GM12801 (cell line): ENCODE results near the gene PROK2.

Source experiments
- TF ChIP-seq, protein P1 (sequence below): IDR thresholded peaks from one replicate; pipeline ENCODE4 v1.5.1; 2011; ENCODE audit warnings: control low read depth; ENCODE audit not compliant: insufficient read length; ENCODE audit errors: extremely low read depth

PROK2 gene

DNA sequence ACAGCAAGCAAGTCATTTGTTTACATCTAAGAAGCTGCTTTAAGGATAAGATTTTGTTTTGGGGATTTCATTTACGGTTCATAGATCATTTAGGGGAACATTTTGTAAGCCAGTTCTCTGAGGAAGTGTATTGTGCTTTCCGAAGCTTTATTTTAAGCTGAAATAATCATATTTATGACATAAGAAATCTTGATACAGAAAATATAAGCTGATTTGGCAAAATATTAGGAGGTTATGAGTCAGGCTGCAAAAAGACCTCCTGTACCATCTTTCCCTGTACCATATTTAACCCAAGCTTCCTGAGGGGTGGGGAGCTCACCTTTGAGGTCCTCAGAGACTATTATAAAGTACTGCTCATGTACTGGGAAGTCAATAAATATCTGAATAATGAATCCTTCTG is 51.6 kb downstream of the PROK2 start:
- TF ChIP-seq, protein P1, sequence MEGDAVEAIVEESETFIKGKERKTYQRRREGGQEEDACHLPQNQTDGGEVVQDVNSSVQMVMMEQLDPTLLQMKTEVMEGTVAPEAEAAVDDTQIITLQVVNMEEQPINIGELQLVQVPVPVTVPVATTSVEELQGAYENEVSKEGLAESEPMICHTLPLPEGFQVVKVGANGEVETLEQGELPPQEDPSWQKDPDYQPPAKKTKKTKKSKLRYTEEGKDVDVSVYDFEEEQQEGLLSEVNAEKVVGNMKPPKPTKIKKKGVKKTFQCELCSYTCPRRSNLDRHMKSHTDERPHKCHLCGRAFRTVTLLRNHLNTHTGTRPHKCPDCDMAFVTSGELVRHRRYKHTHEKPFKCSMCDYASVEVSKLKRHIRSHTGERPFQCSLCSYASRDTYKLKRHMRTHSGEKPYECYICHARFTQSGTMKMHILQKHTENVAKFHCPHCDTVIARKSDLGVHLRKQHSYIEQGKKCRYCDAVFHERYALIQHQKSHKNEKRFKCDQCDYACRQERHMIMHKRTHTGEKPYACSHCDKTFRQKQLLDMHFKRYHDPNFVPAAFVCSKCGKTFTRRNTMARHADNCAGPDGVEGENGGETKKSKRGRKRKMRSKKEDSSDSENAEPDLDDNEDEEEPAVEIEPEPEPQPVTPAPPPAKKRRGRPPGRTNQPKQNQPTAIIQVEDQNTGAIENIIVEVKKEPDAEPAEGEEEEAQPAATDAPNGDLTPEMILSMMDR, result no peak

DNA sequence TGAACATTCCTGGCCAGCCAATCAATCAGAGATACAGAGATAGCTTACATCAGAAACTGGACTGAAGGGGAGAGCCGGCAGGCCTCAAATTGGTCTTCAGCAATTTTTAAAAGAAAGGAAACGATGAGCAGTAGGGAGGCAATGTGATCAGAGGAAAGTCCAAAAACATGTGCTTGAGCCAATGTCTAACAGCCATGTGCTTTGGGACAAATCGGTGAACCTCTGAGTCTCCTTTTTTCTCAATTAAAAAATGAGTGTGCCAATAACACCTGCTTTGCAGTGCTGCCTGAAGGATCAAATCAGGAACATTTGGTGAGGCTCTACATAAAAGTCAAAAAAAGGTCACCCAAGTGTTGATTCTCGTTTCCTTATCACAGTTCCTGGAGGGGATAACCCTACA is 52.3 kb downstream of the PROK2 start:
- TF ChIP-seq, protein P1, result no peak

- TF ChIP-seq, protein P1, result no peak
Measured at GRCh38 chr3:71728632-71729342, 56.2 kb downstream of the PROK2 start.

- TF ChIP-seq, protein P1, result no peak
Measured at GRCh38 chr3:71726146-71726545, 58.8 kb downstream of the PROK2 start.

- TF ChIP-seq, protein P1, result no peak
Measured at GRCh38 chr3:71725271-71725991, 59.5 kb downstream of the PROK2 start, which contains the start of gene EIF4E3. Gene EIF4E3, minus strand, starts transcription at chr3:71725402. Its CDS starts 35 bp downstream, at chr3:71725367.

GRCh38 chr3:71724584-71725270 is 60.2 kb downstream of the PROK2 start:
- TF ChIP-seq, protein P1, result no peak

DNA sequence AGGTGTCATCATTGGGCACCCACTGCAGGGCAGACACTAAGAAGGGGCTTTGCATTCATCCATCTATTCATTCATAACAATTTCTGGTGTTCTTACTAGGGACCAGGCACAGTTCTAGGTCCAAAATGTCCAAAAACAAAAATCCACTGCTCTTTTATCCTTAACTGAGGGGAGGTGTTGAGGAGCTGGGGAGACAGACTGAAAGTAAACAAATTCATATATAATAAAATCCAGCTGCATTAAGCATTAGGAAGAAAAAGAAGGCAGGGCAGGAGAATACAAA is 60.8 kb downstream of the PROK2 start:
- TF ChIP-seq, protein P1, result no peak
